Measurements from ENCODE around the gene GPNMB. TPM values are rescaled to one million over a fixed set of nuclear protein-coding genes. Genes with fewer than 3 reads are reported as not detected.
"Not testable (repeated sequence)": the region's sequence is repeated elsewhere in the genome, so short reads cannot be mapped to it uniquely, and the experiment has no call there.

GPNMB gene
- total RNA-seq, 1 experiment from 2014 or later = 0.74 TPM

- DNase-seq (ENCODE audit: low spot score) = peak; percentile 99
These were observed 52.6 kb downstream of the GPNMB start, which contains the start of gene MALSU1 for GRCh38 chr7:23298885-23299769. Gene MALSU1, plus strand, starts transcription at chr7:23299339. Its CDS starts 14 bp downstream, at chr7:23299353.

GRCh38 chr7:23299770-23300300 is 53.3 kb downstream of the GPNMB start:
- no peak for DNase-seq (ENCODE audit: low spot score)

GRCh38 chr7:23306936-23307521 is 60.5 kb downstream of the GPNMB start:
- no peak for DNase-seq (ENCODE audit: low spot score)

- DNase-seq (ENCODE audit: low spot score) = no peak
These were observed 62.2 kb downstream of the GPNMB start for GRCh38 chr7:23308754-23309153.

GRCh38 chr7:23312141-23312540 is 65.6 kb downstream of the GPNMB start:
- DNase-seq (ENCODE audit: low spot score) = not testable (repeated sequence)

GRCh38 chr7:23315366-23315765 is 68.8 kb downstream of the GPNMB start:
- DNase-seq (ENCODE audit: low spot score) = no peak

Other genes with a start within 250 kb of the GPNMB start
- 0.64 and 1.2 TPM in 2 replicates for gene HYCC1, start 232.6 kb upstream of the GPNMB start, total RNA-seq (2014; rRNA removed; shearing (Covaris generic))
- gene KLHL7, start 141.0 kb upstream of the GPNMB start, total RNA-seq (2014; rRNA removed; shearing (Covaris generic)) = 13.0 and 29.9 TPM in 2 replicates
- gene NUP42, start 64.7 kb upstream of the GPNMB start, total RNA-seq (2014; rRNA removed; shearing (Covaris generic)) = 66.8 and 97.7 TPM in 2 replicates
- gene MALSU1, start 52.6 kb downstream of the GPNMB start, total RNA-seq (2014; rRNA removed; shearing (Covaris generic)) = 236 TPM in 2 replicates
- 30.0 and 44.0 TPM in 2 replicates for gene IGF2BP3, start 223.7 kb downstream of the GPNMB start, total RNA-seq (2014; rRNA removed; shearing (Covaris generic))

Measured in HT-29 (cell line).